BJ (cell line): Measurements from ENCODE around the gene FGFR1OP2. TPM values are rescaled to one million over a fixed set of nuclear protein-coding genes. Genes with fewer than 3 reads are reported as not detected.
"Not testable (repeated sequence)": the region's sequence is repeated elsewhere in the genome, so short reads cannot be mapped to it uniquely, and the experiment has no call there.

ENCODE experiments used
- CTCF ChIA-PET: fragments of 350-600 bp; formaldehyde crosslinking; extraction: SDS; loops from one replicate; lab custom pipeline; 2021; ENCODE audit warnings: antibody characterized with exemption, inconsistent platforms; lab: Yijun Ruan, JAX
- POLR2A ChIA-PET: fragments of 300-600 bp; sonication (Branson Sonifier 250); formaldehyde crosslinking; extraction: SDS; loops from one replicate; lab custom pipeline; 2021; ENCODE audit warnings: antibody characterized with exemption; lab: Charles Lee
- DNase-seq: peaks from one replicate; pipeline ENCODE4 v3.0.0-alpha.2; 2011; ENCODE audit warnings: low read depth
- H3K27me3 ChIP-seq: 2 replicates; pipeline ENCODE4 v1.6.0; 2011; ENCODE audit warnings: low read length; ENCODE audit not compliant: control insufficient read depth, insufficient read depth
- H3K36me3 ChIP-seq: 2 replicates; pipeline ENCODE4 v1.5.1; 2011; ENCODE audit warnings: low read length; ENCODE audit not compliant: control insufficient read depth, insufficient read depth
- H3K4me3 ChIP-seq: 2 replicates; pipeline ENCODE4 v1.5.1; 2011; ENCODE audit warnings: low read depth, mild to moderate bottlenecking, control low read depth, low read length
- CTCF ChIP-seq: IDR thresholded peaks from 2 replicates; pipeline ENCODE4 v1.5.1; 2011; ENCODE audit warnings: low read depth, mild to moderate bottlenecking, control low read depth, inconsistent platforms, low read length, moderate library complexity; ENCODE audit not compliant: insufficient read depth
- polyA plus RNA-seq: library from polyadenylated mRNA; depleted of rRNA; stranded (reverse); fragments of >200 nt; gene quantifications from 2 replicates; pipeline ENCODE4 v1.2.3, GENCODE V29; 2011

Gene FGFR1OP2
- polyA plus RNA-seq, 1 experiment: 16.1 TPM

GRCh38 chr12:26948309-26948708 lies 10.0 kb downstream of the FGFR1OP2 start:
- H3K4me3 ChIP-seq: no peak overlapping the region

GRCh38 chr12:26953447-26953846 lies 15.2 kb downstream of the FGFR1OP2 start:
- no peak for DNase-seq
- ChIA-PET CTCF (no interaction called here), POLR2A (no interaction called here)
- TF ChIP-seq CTCF: no peak
- Histone ChIP-seq H3K27me3 (no peaks in the 10 kb centered on the region), H3K36me3 (peaks cover 3% of the 10 kb centered on the region), H3K4me3 (no peak overlapping the region)

More at GRCh38 chr12:26948309-26948708, 10.0 kb downstream of the FGFR1OP2 start:
- no peak for TF ChIP-seq CTCF
- DNase-seq: no peak
- POLR2A ChIA-PET: no interaction called here
- Histone ChIP-seq H3K36me3 (no peaks in the 10 kb centered on the region), H3K27me3 (no peaks in the 10 kb centered on the region)
- CTCF ChIA-PET: no interaction called here

- ChIA-PET CTCF (no interaction called here), POLR2A (interaction anchor here (0.5 kb wide), 1 partner anchor 23 kb away, joined by 6 read pairs; no protein-coding TSS in a partner anchor)
- Histone ChIP-seq H3K4me3 (no peak overlapping the region), H3K36me3 (peaks cover 3% of the 10 kb centered on the region), H3K27me3 (no peaks in the 10 kb centered on the region)
- TF ChIP-seq CTCF: no peak
- no peak for DNase-seq
Observed at GRCh38 chr12:26954027-26954426, 15.8 kb downstream of the FGFR1OP2 start.

- CTCF ChIA-PET, POLR2A ChIA-PET, H3K27me3 ChIP-seq, H3K36me3 ChIP-seq, H3K4me3 ChIP-seq, DNase-seq: not testable (repeated sequence)
Observed at GRCh38 chr12:26961391-26961790, 23.1 kb downstream of the FGFR1OP2 start.

GRCh38 chr12:26961803-26962202 lies 23.5 kb downstream of the FGFR1OP2 start:
- TF ChIP-seq CTCF: no peak
- Histone ChIP-seq H3K4me3 (no peak overlapping the region), H3K27me3 (no peaks in the 10 kb centered on the region), H3K36me3 (peaks cover 2% of the 10 kb centered on the region)
- ChIA-PET CTCF (no interaction called here), POLR2A (no interaction called here)
- DNase-seq: no peak

- no peak for TF ChIP-seq CTCF
- H3K36me3 ChIP-seq: no peaks in the 10 kb centered on the region; the same call in 1 of the 2 replicates
- ChIA-PET CTCF (no interaction called here), POLR2A (no interaction called here)
- no peak for DNase-seq
- no peak overlapping the region for H3K4me3 ChIP-seq
- H3K27me3 ChIP-seq: no peaks in the 10 kb centered on the region
Observed at GRCh38 chr12:26963413-26963812, 25.1 kb downstream of the FGFR1OP2 start.
